Measurements from ENCODE around the gene TMEM117. TPM values are rescaled to one million over a fixed set of nuclear protein-coding genes. Genes with fewer than 3 reads are reported as not detected.
"Not testable (repeated sequence)": the region's sequence is repeated elsewhere in the genome, so short reads cannot be mapped to it uniquely, and the experiment has no call there.

The TMEM117 gene
- total RNA-seq, 2 experiments from 2014 or later: 1.7 TPM

DNA sequence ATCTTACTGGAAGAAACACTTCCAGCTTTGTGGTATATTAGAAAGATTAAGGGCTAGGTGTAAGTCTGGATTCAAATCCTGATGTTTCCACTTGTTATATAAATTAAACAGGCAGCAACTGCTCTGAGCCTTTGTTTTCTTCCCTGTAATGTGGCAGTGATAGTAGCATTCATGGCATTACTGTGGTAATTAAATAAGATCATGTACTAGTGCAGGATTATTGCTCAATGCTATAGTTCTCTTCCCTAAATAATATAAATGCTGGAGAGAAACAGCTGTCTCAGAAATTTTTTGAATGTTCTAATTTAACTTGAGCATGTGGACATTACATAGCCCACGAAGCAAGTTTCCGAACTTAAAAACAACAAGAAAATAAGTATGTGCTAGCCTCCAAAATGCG lies 5.4 kb downstream of the TMEM117 start:
- Mint-ChIP-seq H3K36me3 (peaks cover 4% of the 10 kb centered on the region), H3K9me3 (no peaks in the 10 kb centered on the region), H3K27me3 (no peaks in the 10 kb centered on the region), H3K27ac (no peak overlapping the region), H3K4me1 (ENCODE audit: low read depth) (peaks cover 22% of the 10 kb centered on the region), H3K4me3 (no peak overlapping the region)
- intact Hi-C loops (cut with micrococcal nuclease): no loop called here
- POLR2A ChIA-PET: interaction anchor here (1.3 kb wide), 1 partner anchor 36 kb away, joined by 4 read pairs; the partner anchor contains the start of gene TWF1
- no peak for DNase-seq
- CTCF ChIA-PET: no interaction called here

DNA sequence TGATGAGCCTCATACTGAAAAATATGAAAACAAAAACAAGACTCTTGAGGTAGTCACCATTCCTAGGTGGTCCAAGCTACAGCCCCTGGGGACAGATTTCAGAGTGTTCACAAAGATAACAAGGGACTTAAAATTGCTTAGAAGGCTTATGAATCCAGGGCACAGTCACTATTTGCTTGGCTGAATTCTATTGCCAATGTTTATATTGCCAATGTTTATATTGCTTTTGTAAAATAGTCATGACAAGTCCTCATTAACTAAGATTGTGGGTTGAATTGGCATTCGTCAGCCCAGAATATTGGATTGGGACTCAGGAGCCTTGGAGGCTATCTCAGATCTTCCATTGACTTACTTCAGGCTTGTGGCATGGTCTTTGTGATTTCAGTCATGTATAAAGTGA lies 6.4 kb downstream of the TMEM117 start:
- H3K9me3 Mint-ChIP-seq: no peaks in the 10 kb centered on the region
- no peak overlapping the region for H3K27ac Mint-ChIP-seq
- H3K27me3 Mint-ChIP-seq: no peaks in the 10 kb centered on the region
- peaks cover 14% of the 10 kb centered on the region for H3K4me1 Mint-ChIP-seq (ENCODE audit: low read depth)
- peaks cover 11% of the 10 kb centered on the region for H3K36me3 Mint-ChIP-seq
- H3K4me3 Mint-ChIP-seq: no peak overlapping the region
- ChIA-PET CTCF (no interaction called here), POLR2A (interaction anchor here (0.6 kb wide), 1 partner anchor 33 kb away, joined by 3 read pairs; no protein-coding TSS in a partner anchor)
- no peak for DNase-seq
- intact Hi-C loops (cut with micrococcal nuclease): no loop called here

DNA sequence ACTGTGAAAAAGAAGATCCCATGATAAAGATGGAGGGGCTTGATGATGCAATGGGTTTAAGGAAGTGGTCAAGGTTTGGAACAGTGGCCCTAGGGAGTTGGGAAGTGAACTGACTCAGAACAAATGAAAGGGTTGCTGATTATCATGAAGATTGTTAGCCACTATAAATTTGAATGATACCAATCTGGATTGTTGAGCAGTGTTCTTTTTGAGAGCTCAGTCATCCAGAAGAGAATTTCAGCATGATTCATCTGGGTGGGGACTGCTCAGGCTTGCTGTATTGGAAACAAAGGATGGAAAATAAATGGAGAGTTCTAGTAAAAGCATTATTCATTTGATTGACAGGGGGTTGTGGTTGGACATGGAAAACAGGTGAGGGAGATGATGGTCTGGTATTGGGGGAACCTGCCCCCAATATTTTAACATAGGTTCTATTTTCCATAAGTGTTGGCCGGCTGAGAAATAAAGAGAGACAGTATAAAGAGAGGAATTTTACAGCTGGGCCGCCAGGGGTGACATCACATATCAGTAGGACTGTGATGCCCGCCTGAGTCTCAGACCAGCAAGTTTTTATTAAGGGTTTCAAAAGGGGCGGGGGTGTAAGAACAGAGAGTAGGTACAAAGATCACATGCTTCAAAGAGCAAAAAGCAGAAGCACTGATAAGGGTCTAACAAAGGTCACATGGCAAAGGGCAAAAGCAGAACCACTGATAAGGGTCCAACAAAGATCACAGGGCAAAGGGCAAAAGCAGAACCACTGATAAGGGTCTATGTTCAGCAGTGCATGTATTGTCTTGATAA lies 11.7 kb downstream of the TMEM117 start:
- POLR2A ChIA-PET; DNase-seq; H3K27ac Mint-ChIP-seq; intact Hi-C loops (cut with micrococcal nuclease); H3K4me1 Mint-ChIP-seq (ENCODE audit: low read depth); H3K27me3 Mint-ChIP-seq; H3K4me3 Mint-ChIP-seq; H3K9me3 Mint-ChIP-seq; CTCF ChIA-PET: not testable (repeated sequence)
- peaks cover 26% of the 10 kb centered on the region for H3K36me3 Mint-ChIP-seq

DNA sequence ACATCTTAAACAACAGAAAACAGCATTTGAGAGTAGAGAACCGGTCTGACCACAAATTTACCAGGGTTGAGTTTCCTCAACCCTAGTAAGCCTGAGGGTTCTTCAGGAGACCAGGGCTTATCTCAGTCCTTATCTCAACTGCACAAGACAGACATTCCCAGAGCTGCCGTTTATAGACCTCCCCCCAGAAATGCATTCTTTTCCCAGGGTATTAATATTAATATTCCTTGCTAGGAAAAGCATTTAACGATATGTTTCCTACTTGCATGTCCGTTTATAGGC lies 12.3 kb downstream of the TMEM117 start:
- Mint-ChIP-seq H3K27ac (no peak overlapping the region), H3K27me3 (no peaks in the 10 kb centered on the region), H3K36me3 (peaks cover 26% of the 10 kb centered on the region), H3K4me1 (ENCODE audit: low read depth) (no peaks in the 10 kb centered on the region), H3K4me3 (no peak overlapping the region), H3K9me3 (peaks cover 7% of the 10 kb centered on the region)
- POLR2A ChIA-PET: no interaction called here
- intact Hi-C loops (cut with micrococcal nuclease): no loop called here
- CTCF ChIA-PET: no interaction called here
- no peak for DNase-seq

DNA sequence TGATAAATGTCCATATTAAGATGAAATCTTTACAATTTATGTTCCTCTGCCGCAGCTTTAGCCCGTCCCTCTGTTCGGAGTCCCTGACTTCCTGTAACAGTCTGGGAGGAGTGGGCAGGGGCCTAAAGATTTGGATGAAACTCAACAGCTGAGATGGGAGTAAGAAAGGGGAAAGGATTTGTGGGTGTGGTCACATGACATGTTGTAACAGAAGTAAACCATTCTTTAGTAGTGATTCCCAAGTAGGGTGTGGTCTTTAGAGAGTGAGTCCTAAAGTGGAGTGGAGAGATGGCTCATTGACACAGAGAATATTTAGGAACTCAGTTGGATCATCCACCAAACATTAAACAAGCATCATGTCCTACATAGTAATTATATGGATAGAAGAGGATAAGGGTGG lies 12.9 kb downstream of the TMEM117 start:
- ChIA-PET CTCF (interaction anchor here (0.6 kb wide), 1 partner anchor 765 kb away, joined by 3 read pairs; no protein-coding TSS in a partner anchor), POLR2A (no interaction called here)
- H3K9me3 Mint-ChIP-seq: peaks cover 7% of the 10 kb centered on the region
- H3K27ac Mint-ChIP-seq: no peak overlapping the region
- no peaks in the 10 kb centered on the region for H3K4me1 Mint-ChIP-seq (ENCODE audit: low read depth)
- no peaks in the 10 kb centered on the region for H3K27me3 Mint-ChIP-seq
- no peak for DNase-seq
- peaks cover 26% of the 10 kb centered on the region for H3K36me3 Mint-ChIP-seq
- intact Hi-C loops (cut with micrococcal nuclease): no loop called here
- H3K4me3 Mint-ChIP-seq: no peak overlapping the region

DNA sequence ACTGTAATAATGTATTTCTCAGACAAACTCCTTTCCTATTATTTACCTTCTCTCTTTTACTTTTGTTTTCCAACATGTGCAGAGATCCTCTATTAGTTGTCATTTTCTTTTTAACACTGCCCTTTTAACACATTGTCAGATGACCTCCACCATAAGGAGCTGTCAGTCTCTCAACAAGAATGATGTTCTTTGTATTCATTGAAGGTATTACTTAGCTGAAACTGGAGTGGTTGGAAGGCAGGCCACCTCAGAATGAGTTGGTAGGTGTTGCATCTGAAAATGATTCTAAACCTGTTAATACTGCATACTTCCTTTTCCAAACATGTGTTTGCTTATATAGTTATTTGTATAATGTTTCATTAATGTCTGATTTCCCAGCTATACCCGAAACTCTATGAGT lies 16.9 kb downstream of the TMEM117 start:
- H3K36me3 Mint-ChIP-seq: peaks cover 10% of the 10 kb centered on the region
- peaks cover 3% of the 10 kb centered on the region for H3K9me3 Mint-ChIP-seq
- ChIA-PET POLR2A (no interaction called here), CTCF (no interaction called here)
- H3K4me1 Mint-ChIP-seq (ENCODE audit: low read depth): no peaks in the 10 kb centered on the region
- H3K27ac Mint-ChIP-seq: no peak overlapping the region
- no peak overlapping the region for H3K4me3 Mint-ChIP-seq
- no peaks in the 10 kb centered on the region for H3K27me3 Mint-ChIP-seq
- DNase-seq: no peak
- intact Hi-C loops (cut with micrococcal nuclease): no loop called here

DNA sequence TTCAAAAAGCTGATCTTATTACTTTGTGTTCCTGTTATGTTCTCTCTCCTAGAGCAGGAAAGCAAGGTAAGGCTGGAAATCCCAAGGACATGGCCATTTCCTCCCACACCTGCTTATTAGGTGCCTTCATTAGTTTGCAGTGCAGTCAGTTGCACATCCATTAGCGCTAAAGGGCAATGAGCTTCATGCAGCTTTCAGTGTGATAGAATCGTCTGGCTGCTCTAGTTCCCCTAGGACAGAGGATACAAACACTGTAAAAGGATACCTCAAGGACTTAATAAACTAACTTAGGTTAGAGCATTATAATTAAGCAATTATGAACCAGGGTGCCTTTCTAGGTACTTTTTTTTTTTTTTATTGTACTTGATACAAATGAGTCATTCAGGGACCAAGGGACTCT lies 21.1 kb downstream of the TMEM117 start:
- no peaks in the 10 kb centered on the region for H3K4me1 Mint-ChIP-seq (ENCODE audit: low read depth)
- no peak overlapping the region for H3K27ac Mint-ChIP-seq
- H3K36me3 Mint-ChIP-seq: no peaks in the 10 kb centered on the region
- DNase-seq: no peak
- H3K4me3 Mint-ChIP-seq: no peak overlapping the region
- CTCF ChIA-PET: interaction anchor here (0.8 kb wide), 1 partner anchor 91 kb away, joined by 3 read pairs; no protein-coding TSS in a partner anchor
- intact Hi-C loops (cut with micrococcal nuclease): no loop called here
- no peaks in the 10 kb centered on the region for H3K27me3 Mint-ChIP-seq
- no peaks in the 10 kb centered on the region for H3K9me3 Mint-ChIP-seq
- POLR2A ChIA-PET: no interaction called here

DNA sequence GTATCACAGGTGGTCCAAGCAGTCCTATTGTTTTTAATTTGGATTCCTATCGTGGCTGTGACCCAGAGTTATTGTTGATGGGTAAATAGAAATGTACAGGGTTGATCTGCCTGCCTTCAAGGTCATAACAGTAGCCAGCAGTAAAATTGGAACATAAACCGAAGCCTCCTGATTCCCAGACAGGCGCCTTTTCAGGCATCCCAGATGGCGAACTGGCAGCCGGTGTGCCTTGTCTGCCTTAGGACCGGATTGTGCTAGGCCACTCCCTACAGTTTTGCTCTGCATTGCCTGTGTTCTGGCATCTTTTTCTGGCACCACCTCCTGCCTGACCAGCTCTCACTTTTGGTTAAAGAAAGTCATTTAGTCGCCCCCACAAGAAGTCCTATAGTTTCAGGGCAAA lies 22.2 kb downstream of the TMEM117 start:
- H3K27ac Mint-ChIP-seq: no peak overlapping the region
- DNase-seq: no peak
- H3K27me3 Mint-ChIP-seq: no peaks in the 10 kb centered on the region
- CTCF ChIA-PET: no interaction called here
- no peaks in the 10 kb centered on the region for H3K4me1 Mint-ChIP-seq (ENCODE audit: low read depth)
- no peaks in the 10 kb centered on the region for H3K9me3 Mint-ChIP-seq
- H3K4me3 Mint-ChIP-seq: no peak overlapping the region
- H3K36me3 Mint-ChIP-seq: no peaks in the 10 kb centered on the region
- intact Hi-C loops (cut with micrococcal nuclease): no loop called here
- POLR2A ChIA-PET: no interaction called here

DNA sequence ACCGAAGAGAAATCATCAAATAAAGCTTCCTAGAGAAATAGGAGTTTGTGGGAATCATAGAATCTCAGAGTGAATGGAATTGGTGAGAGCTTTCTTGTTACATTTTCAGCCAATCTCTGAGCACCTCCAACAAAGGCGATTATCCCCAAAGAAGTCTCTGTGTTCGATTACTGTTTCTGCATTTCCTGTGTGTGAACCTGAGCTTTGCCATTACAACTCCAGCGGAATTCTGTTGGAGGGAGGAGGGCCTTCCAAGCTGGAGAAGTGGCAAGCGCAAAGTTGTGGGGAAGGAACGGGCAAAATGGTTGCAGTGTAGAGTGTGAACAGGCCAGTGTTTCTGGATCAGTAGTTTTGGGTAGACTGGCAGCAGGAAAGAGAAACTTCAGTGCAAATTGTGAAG lies 23.1 kb downstream of the TMEM117 start:
- no peak for DNase-seq
- Mint-ChIP-seq H3K27ac (no peak overlapping the region), H3K4me3 (no peak overlapping the region), H3K9me3 (no peaks in the 10 kb centered on the region), H3K4me1 (ENCODE audit: low read depth) (no peaks in the 10 kb centered on the region), H3K27me3 (no peaks in the 10 kb centered on the region), H3K36me3 (no peaks in the 10 kb centered on the region)
- ChIA-PET POLR2A (no interaction called here), CTCF (no interaction called here)
- intact Hi-C loops (cut with micrococcal nuclease): no loop called here

DNA sequence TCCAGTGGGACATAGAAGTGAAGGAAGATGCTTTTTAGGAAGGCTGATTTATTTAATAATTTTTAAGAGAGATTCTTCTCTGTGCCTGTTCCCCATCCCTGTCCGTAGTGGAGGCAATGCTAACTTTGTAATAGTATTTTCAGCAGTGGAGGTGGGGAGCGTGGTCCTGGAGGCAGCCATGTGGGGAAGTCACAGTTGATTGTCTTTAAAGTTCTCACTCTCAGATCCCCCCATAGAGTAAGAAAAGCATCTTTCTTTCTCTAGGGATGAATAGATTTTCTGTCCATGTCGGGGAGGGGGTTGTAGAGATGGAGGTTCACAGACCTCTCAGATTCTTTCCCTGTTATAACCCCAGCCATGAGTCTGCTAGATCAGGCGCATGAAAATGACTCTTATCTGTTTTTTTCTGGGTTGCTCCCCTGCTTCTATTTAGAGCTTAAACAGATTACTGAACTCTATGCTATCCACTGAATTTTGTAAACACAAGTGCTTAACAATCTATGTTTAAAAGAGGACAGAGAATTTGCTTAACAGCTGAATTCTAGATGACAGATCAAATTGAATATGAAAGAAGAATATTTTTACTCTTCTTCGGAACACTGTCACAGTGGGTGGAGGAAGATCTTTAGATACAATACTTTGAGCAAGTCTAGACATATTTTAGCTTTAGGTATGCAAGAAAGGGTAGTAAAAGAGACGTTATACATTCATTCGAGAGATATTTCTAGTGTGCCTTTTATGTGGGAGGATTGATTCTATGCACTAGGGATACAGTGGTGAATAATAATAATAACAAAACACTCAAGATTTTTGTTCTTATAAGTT lies 25.3 kb downstream of the TMEM117 start:
- Mint-ChIP-seq H3K4me3 (no peak overlapping the region), H3K36me3 (no peaks in the 10 kb centered on the region), H3K27ac (no peak overlapping the region), H3K4me1 (ENCODE audit: low read depth) (no peaks in the 10 kb centered on the region), H3K27me3 (no peaks in the 10 kb centered on the region), H3K9me3 (no peaks in the 10 kb centered on the region)
- POLR2A ChIA-PET: no interaction called here
- intact Hi-C loops (cut with micrococcal nuclease): no loop called here
- DNase-seq: no peak
- CTCF ChIA-PET: interaction anchor here (0.8 kb wide), 1 partner anchor 27 kb away, joined by 3 read pairs; no protein-coding TSS in a partner anchor

DNA sequence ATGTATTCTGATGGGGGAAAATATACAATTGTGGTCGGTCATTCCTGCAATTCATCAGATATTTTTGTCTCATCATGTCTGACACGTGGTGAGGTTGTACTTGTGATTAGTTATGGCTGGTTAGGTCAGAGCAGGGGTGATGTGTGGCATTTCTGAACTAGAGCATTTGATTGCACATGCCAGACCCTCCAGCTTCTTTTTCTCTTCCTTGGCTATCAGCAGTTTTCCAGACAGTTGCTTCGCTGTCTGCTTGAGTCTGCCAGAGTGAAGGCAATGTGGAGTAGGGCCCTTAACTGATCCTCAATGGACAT lies 25.9 kb downstream of the TMEM117 start:
- Mint-ChIP-seq H3K27ac (no peak overlapping the region), H3K27me3 (no peaks in the 10 kb centered on the region), H3K4me3 (no peak overlapping the region), H3K9me3 (no peaks in the 10 kb centered on the region), H3K4me1 (ENCODE audit: low read depth) (no peaks in the 10 kb centered on the region), H3K36me3 (no peaks in the 10 kb centered on the region)
- intact Hi-C loops (cut with micrococcal nuclease): no loop called here
- POLR2A ChIA-PET: no interaction called here
- no peak for DNase-seq
- CTCF ChIA-PET: interaction anchor here (0.8 kb wide), 1 partner anchor 27 kb away, joined by 3 read pairs; no protein-coding TSS in a partner anchor

DNA sequence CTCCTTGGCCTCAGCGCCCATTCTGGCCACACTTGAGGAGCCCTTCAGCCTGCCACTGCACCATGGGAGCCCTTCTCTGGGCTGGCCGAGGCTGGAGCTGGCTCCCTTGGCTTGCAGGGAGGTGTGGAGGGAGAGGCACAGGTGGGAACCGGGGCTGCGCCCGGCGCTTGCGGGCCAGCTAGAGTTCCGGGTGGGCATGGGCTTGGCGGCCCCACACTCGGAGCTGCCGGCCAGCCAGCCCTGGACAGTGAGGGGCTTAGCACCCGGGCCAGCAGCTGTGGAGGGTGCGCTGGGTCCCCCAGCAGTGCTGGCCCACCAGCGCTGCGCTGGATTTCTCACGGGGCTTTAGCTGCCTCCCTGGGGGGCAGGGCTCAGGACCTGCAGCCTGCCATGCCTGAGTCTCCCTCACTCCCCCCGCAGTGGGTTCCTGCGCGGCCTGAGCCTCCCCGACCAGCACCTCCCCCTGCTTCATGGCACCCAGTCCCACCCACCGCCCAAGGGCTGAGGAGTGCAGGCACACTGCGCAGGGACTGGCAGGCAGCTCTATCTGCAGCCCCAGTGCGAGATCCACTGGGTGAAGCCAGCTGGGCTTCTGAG lies 28.0 kb downstream of the TMEM117 start:
- intact Hi-C loops (cut with micrococcal nuclease): no loop called here
- ChIA-PET CTCF (interaction anchor here (0.8 to 1.0 kb wide), 2 partner anchors 12 to 13 kb away, joined by 3 to 4 read pairs; no protein-coding TSS in a partner anchor), POLR2A (no interaction called here)
- H3K27me3 Mint-ChIP-seq: no peaks in the 10 kb centered on the region
- H3K9me3 Mint-ChIP-seq: no peaks in the 10 kb centered on the region
- no peak overlapping the region for H3K4me3 Mint-ChIP-seq
- no peaks in the 10 kb centered on the region for H3K4me1 Mint-ChIP-seq (ENCODE audit: low read depth)
- no peaks in the 10 kb centered on the region for H3K36me3 Mint-ChIP-seq
- H3K27ac Mint-ChIP-seq: no peak overlapping the region
- no peak for DNase-seq

Data from activated CD4-positive, alpha-beta memory T cell treated with anti-CD3 and anti-CD28 coated beads for 36 hours (primary cell).